GM18519 (cell line): ENCODE results near the gene KDM4C.

Experiments used
- ATAC-seq: cut with Tn5 transposase; IDR thresholded peaks from one replicate; pipeline ENCODE4 v1.9.1; 2021; ENCODE audit warnings: mild to moderate bottlenecking, moderate library complexity; ENCODE audit not compliant: unreplicated experiment, low FRiP score

Gene KDM4C

GRCh38 chr9:7081065-7081600 is 323.4 kb downstream of the KDM4C start:
- ATAC-seq, result no peak

- ATAC-seq, result no peak
These were observed 325.4 kb downstream of the KDM4C start for GRCh38 chr9:7083192-7083591.

GRCh38 chr9:7085357-7085756 is 327.6 kb downstream of the KDM4C start:
- ATAC-seq, result no peak

GRCh38 chr9:7086389-7086788 is 328.6 kb downstream of the KDM4C start:
- no peak for ATAC-seq

- no peak for ATAC-seq
These were observed 330.8 kb downstream of the KDM4C start for GRCh38 chr9:7088611-7089010.

GRCh38 chr9:7089406-7090193 is 331.8 kb downstream of the KDM4C start:
- ATAC-seq, result no peak

- ATAC-seq, result no peak
These were observed 335.3 kb downstream of the KDM4C start for GRCh38 chr9:7093040-7093439.

GRCh38 chr9:7094052-7094451 is 336.3 kb downstream of the KDM4C start:
- no peak for ATAC-seq

GRCh38 chr9:7094576-7094975 is 336.8 kb downstream of the KDM4C start:
- no peak for ATAC-seq

- ATAC-seq, result peak; percentile 88
These were observed 337.3 kb downstream of the KDM4C start for GRCh38 chr9:7095058-7095457.

- ATAC-seq, result no peak
These were observed 339.4 kb downstream of the KDM4C start for GRCh38 chr9:7097040-7097715.

- ATAC-seq, result no peak
These were observed 340.3 kb downstream of the KDM4C start for GRCh38 chr9:7097785-7098752.

GRCh38 chr9:7103367-7103766 is 345.6 kb downstream of the KDM4C start:
- ATAC-seq, result no peak

GRCh38 chr9:7103771-7104170 is 346.0 kb downstream of the KDM4C start:
- no peak for ATAC-seq

- ATAC-seq, result no peak
These were observed 346.9 kb downstream of the KDM4C start for GRCh38 chr9:7104625-7105024.

GRCh38 chr9:7105095-7105494 is 347.3 kb downstream of the KDM4C start:
- ATAC-seq, result no peak

GRCh38 chr9:7108936-7109335 is 351.2 kb downstream of the KDM4C start:
- ATAC-seq, result no peak

GRCh38 chr9:7111413-7111812 is 353.6 kb downstream of the KDM4C start:
- no peak for ATAC-seq

GRCh38 chr9:7115606-7116005 is 357.8 kb downstream of the KDM4C start:
- no peak for ATAC-seq

GRCh38 chr9:7117676-7118561 is 360.1 kb downstream of the KDM4C start:
- ATAC-seq, result peak; percentile 68
